Hepatocyte (in vitro differentiated cells): ENCODE data around the gene JMJD1C.

ENCODE experiments used
- EZH2 ChIP-seq: fragments of 200-600 bp; sonication (generic); IDR thresholded peaks from 2 replicates; pipeline ENCODE4 v1.6.1; 2016; ENCODE audit warnings: antibody characterized with exemption, mild to moderate bottlenecking, borderline replicate concordance
- EZH2phosphoT487 ChIP-seq: fragments of 200-600 bp; sonication (generic); IDR thresholded peaks from one replicate; pipeline ENCODE4 v1.6.1; 2018; ENCODE audit warnings: antibody characterized with exemption, mild to moderate bottlenecking, low read depth, moderate library complexity; ENCODE audit not compliant: unreplicated experiment, severe bottlenecking
- TF ChIP-seq, protein P1 (sequence below): fragments of 200-600 bp; sonication (generic); IDR thresholded peaks from 2 replicates; pipeline ENCODE4 v1.5.1; 2016; ENCODE audit warnings: antibody characterized with exemption, mild to moderate bottlenecking; ENCODE audit not compliant: poor library complexity

DNA sequence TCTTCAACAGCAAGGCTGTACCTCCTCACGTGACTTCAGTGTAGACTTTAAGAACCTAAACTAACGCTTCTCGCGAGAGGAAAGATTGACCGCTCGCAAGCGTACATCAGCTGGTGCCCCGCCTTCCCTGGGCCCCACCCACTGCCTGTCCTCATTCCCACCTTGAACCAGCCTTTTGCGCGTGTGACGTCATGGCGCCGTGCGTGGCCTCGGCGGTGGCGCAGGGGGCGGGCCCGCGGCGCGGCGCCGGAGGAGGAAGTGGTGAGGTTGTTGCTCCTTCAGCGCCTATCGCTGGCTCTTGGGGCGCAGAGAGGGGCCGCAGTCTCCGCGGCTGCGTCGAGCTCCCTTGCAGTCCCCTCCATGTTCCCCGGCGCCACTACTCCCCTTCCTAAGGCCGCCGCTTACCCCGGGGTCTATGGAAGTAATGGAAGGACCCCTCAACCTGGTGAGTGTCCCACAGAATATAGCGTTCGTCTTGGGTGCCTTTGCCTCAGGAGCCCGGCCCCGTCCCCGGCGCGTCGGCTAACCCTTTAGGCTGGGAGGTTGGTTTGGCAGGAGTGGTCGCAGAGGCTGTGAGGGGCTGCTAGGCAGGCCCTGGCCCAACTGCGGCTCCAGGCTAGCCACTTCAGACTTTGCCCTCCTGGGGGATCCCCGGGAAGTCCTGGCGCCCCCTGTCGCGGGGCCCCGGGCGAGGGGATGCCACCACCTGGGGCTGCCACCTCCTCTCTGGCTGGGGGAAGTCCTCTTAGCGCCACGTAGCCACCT, 332.5 kb downstream of the JMJD1C start, which contains the start of gene NRBF2:
- TF ChIP-seq, protein P1, sequence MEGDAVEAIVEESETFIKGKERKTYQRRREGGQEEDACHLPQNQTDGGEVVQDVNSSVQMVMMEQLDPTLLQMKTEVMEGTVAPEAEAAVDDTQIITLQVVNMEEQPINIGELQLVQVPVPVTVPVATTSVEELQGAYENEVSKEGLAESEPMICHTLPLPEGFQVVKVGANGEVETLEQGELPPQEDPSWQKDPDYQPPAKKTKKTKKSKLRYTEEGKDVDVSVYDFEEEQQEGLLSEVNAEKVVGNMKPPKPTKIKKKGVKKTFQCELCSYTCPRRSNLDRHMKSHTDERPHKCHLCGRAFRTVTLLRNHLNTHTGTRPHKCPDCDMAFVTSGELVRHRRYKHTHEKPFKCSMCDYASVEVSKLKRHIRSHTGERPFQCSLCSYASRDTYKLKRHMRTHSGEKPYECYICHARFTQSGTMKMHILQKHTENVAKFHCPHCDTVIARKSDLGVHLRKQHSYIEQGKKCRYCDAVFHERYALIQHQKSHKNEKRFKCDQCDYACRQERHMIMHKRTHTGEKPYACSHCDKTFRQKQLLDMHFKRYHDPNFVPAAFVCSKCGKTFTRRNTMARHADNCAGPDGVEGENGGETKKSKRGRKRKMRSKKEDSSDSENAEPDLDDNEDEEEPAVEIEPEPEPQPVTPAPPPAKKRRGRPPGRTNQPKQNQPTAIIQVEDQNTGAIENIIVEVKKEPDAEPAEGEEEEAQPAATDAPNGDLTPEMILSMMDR: peak; percentile 24
- no peak for TF ChIP-seq EZH2phosphoT487
- TF ChIP-seq EZH2: no peak
